ENCODE data around the gene SEZ6. TPM values are rescaled to one million over a fixed set of nuclear protein-coding genes. Genes with fewer than 3 reads are reported as not detected.

Gene SEZ6
- total RNA-seq, 1 donor from 2014 or later: not detected

- Mint-ChIP-seq H3K4me3 (no peak overlapping the region), H3K9me3 (peaks cover 5% of the 10 kb centered on the region), H3K4me1 (peaks cover 23% of the 10 kb centered on the region), H3K27me3 (ENCODE audit: low read depth) (peaks cover 3% of the 10 kb centered on the region), H3K36me3 (peaks cover 2% of the 10 kb centered on the region), H3K27ac (no peak overlapping the region)
- no peak for TF ChIP-seq CTCF (IDR thresholded peaks at IDR 0.05; ENCODE audit: unreplicated experiment)
- peak in 1 of 2 experiments; percentile 47 for DNase-seq (ENCODE audit: low spot score in 2 of 2, unreplicated experiment in 2 of 2)
Observed at GRCh38 chr17:29039764-29040598, 34.1 kb upstream of the SEZ6 start.

DNA sequence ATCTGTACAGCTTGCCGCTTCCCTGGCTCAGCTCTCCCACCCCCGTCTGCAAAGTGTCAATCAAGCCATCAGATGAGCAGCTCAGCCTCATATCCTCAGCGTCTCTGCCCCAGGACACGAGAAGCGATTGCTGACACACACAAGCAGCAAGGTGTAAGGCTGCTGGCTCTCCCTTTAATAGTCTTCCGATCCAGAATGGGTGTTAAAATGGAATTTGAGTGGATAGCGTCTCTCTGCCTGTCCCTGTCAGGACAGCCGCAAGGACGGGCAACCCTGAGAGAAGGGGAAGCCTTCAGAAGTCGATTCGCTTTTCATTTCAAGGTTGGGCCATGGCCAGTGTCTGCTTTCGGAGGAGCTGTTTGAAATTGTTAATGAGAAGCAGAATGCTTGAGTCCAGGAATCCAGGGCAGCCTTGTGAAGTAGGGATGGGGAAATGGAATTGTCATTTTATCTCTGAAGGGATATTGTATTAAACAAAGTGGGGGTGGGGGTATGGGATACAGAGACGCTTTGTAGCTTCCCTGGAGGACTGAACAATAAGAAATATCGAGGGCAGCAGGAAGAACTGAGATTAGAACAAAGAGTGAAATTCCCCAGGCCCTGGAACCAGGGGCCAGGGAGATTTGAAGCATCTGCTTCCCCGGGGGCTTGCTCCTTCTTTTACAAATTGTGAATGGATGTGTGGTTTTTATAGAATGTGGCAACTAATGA is 32.4 kb upstream of the SEZ6 start:
- H3K36me3 Mint-ChIP-seq: peaks cover 2% of the 10 kb centered on the region

GRCh38 chr17:29037739-29038084 is 31.9 kb upstream of the SEZ6 start:
- H3K4me1 Mint-ChIP-seq: peaks cover 11% of the 10 kb centered on the region
- peaks cover 2% of the 10 kb centered on the region for H3K36me3 Mint-ChIP-seq
- no peak overlapping the region for H3K4me3 Mint-ChIP-seq
- no peak overlapping the region for H3K27ac Mint-ChIP-seq
- TF ChIP-seq CTCF (IDR thresholded peaks at IDR 0.05; ENCODE audit: unreplicated experiment): no peak
- DNase-seq (ENCODE audit: low spot score in 2 of 2, unreplicated experiment in 2 of 2): no peak
- peaks cover 22% of the 10 kb centered on the region for H3K27me3 Mint-ChIP-seq (ENCODE audit: low read depth)
- peaks cover 18% of the 10 kb centered on the region for H3K9me3 Mint-ChIP-seq

More for the DNA sequence above, 32.4 kb upstream of the SEZ6 start:
- DNase-seq (ENCODE audit: low spot score in 2 of 2, unreplicated experiment in 2 of 2): no peak
- Mint-ChIP-seq H3K27me3 (ENCODE audit: low read depth) (peaks cover 17% of the 10 kb centered on the region), H3K27ac (no peak overlapping the region), H3K4me1 (peaks cover 15% of the 10 kb centered on the region), H3K4me3 (no peak overlapping the region), H3K9me3 (peaks cover 18% of the 10 kb centered on the region)
- no peak for TF ChIP-seq CTCF (IDR thresholded peaks at IDR 0.05; ENCODE audit: unreplicated experiment)

DNA sequence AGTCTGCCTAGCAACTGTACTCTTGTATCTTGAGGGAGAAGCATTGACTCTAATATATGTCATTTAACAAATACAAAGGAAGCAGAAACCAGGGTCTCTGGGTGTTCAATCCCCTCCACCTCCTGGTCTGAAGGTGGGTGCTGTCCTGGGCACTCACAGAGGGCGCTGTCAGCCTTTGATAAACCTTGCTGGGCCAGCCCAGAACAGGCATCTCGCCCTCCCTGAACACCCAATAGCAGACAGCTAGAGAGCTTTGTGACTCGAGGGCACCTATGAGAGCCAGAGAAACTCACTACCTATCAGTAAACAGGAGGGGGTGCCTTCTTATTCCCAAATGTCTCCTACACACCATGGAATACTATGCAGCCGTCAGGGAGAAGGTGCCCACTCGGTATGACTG is 30.8 kb upstream of the SEZ6 start:
- no peak overlapping the region for H3K4me3 Mint-ChIP-seq
- no peak for TF ChIP-seq CTCF (IDR thresholded peaks at IDR 0.05; ENCODE audit: unreplicated experiment)
- H3K9me3 Mint-ChIP-seq: peaks cover 18% of the 10 kb centered on the region
- no peak for DNase-seq (ENCODE audit: low spot score in 2 of 2, unreplicated experiment in 2 of 2)
- peaks cover 2% of the 10 kb centered on the region for H3K36me3 Mint-ChIP-seq
- H3K4me1 Mint-ChIP-seq: peaks cover 4% of the 10 kb centered on the region
- peaks cover 32% of the 10 kb centered on the region for H3K27me3 Mint-ChIP-seq (ENCODE audit: low read depth)
- H3K27ac Mint-ChIP-seq: no peak overlapping the region

DNA sequence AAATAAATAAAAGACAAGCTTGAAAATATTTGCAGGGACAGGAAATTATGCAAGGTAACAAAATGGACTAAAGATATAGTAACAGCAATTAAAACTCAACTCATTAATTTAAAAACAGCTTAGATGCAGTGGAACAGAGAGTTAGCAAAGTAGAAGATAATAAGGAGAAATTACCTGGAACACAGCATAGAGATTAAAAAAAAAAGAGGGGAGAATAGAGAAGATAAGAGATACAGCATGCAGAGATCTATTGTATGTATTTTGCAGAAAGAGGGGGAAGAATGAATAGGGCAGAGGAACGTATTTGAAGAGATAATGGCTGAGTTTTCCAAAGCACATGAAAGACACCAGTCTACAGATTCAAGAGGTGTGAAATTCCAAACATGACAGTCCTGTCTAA is 28.7 kb upstream of the SEZ6 start:
- H3K27ac Mint-ChIP-seq: no peak overlapping the region
- H3K9me3 Mint-ChIP-seq: peaks cover 18% of the 10 kb centered on the region
- H3K4me3 Mint-ChIP-seq: no peak overlapping the region
- no peak for DNase-seq (ENCODE audit: low spot score in 2 of 2, unreplicated experiment in 2 of 2)
- peaks cover 2% of the 10 kb centered on the region for H3K36me3 Mint-ChIP-seq
- H3K4me1 Mint-ChIP-seq: no peaks in the 10 kb centered on the region
- H3K27me3 Mint-ChIP-seq (ENCODE audit: low read depth): peaks cover 50% of the 10 kb centered on the region
- TF ChIP-seq CTCF (IDR thresholded peaks at IDR 0.05; ENCODE audit: unreplicated experiment): no peak
